GM12891 (cell line): ENCODE data around the gene DNAH12.

Source experiments
- DNase-seq: peaks from one replicate; pipeline ENCODE4 v3.0.0; 2011; ENCODE audit warnings: low spot score; ENCODE audit not compliant: insufficient read length
- FAIRE-seq: peaks from 2 replicates; lab custom pipeline; 2011; peaks lifted over from hg19 to GRCh38; lab: Jason Lieb, UNC
- PAX5 ChIP-seq: IDR thresholded peaks from 2 replicates; pipeline ENCODE4 v1.6.1; 2011; ENCODE audit warnings: low read length, moderate library complexity, mild to moderate bottlenecking; ENCODE audit not compliant: insufficient read depth, severe bottlenecking
- POLR2A ChIP-seq: IDR thresholded peaks from 2 replicates; pipeline ENCODE4 v1.6.1; 2011; ENCODE audit warnings: low read depth, low read length, control low read depth
- POLR2AphosphoS5 ChIP-seq: IDR thresholded peaks from 2 replicates; pipeline ENCODE4 v1.6.1; 2011; ENCODE audit warnings: low read depth, low read length, control low read depth
- POU2F2 ChIP-seq: IDR thresholded peaks from 2 replicates; pipeline ENCODE4 v1.6.1; 2011; ENCODE audit warnings: low read depth, mild to moderate bottlenecking, control low read depth, low read length, moderate library complexity
- SPI1 ChIP-seq: IDR thresholded peaks from 2 replicates; pipeline ENCODE4 v1.6.1; 2011; ENCODE audit warnings: low read depth, low read length, control low read depth
- TAF1 ChIP-seq: IDR thresholded peaks from 2 replicates; pipeline ENCODE4 v1.6.1; 2011; ENCODE audit warnings: low read depth, low read length, control low read depth

The DNAH12 gene

GRCh38 chr3:57292897-57293526, 251.1 kb downstream of the DNAH12 start:
- DNase-seq (no peak), FAIRE-seq (no peak)
- TF ChIP-seq TAF1: no peak
- TF ChIP-seq POLR2A: no peak
- TF ChIP-seq POU2F2: no peak
- no peak for TF ChIP-seq POLR2AphosphoS5
- TF ChIP-seq PAX5: no peak
- no peak for TF ChIP-seq SPI1

- no peak for FAIRE-seq
Measured at GRCh38 chr3:57292159-57292896, 251.8 kb downstream of the DNAH12 start, which contains the start of gene ASB14. ASB14 (minus strand) TSS chr3:57292685; CDS start chr3:57292033, 652 bp downstream.

GRCh38 chr3:57288403-57288802, 255.7 kb downstream of the DNAH12 start:
- TF ChIP-seq SPI1 (no peak), POU2F2 (no peak), POLR2AphosphoS5 (no peak), POLR2A (no peak), PAX5 (no peak), TAF1 (no peak)
- FAIRE-seq (no peak), DNase-seq (no peak)

More at GRCh38 chr3:57292159-57292896, 251.8 kb downstream of the DNAH12 start, which contains the start of gene ASB14:
- no peak for TF ChIP-seq POLR2A
- no peak for TF ChIP-seq SPI1
- no peak for TF ChIP-seq POLR2AphosphoS5
- no peak for TF ChIP-seq PAX5
- no peak for TF ChIP-seq TAF1
- no peak for TF ChIP-seq POU2F2
- no peak for DNase-seq

GRCh38 chr3:57287205-57287604, 256.9 kb downstream of the DNAH12 start:
- TF ChIP-seq POLR2AphosphoS5 (no peak), PAX5 (no peak), POU2F2 (no peak), SPI1 (no peak), TAF1 (no peak), POLR2A (no peak)
- FAIRE-seq (no peak), DNase-seq (no peak)

GRCh38 chr3:57283334-57283733, 260.8 kb downstream of the DNAH12 start:
- TF ChIP-seq POLR2AphosphoS5 (no peak), TAF1 (no peak), PAX5 (no peak), SPI1 (no peak), POU2F2 (no peak)
- FAIRE-seq (no peak), DNase-seq (no peak)

GRCh38 chr3:57281715-57282114, 262.4 kb downstream of the DNAH12 start:
- no peak for DNase-seq
- no peak for FAIRE-seq
- TF ChIP-seq SPI1: no peak
- no peak for TF ChIP-seq POLR2A

- DNase-seq (no peak), FAIRE-seq (no peak)
- no peak for TF ChIP-seq TAF1
- no peak for TF ChIP-seq PAX5
- no peak for TF ChIP-seq POLR2AphosphoS5
Measured at GRCh38 chr3:57279685-57280084, 264.5 kb downstream of the DNAH12 start.

- TF ChIP-seq POU2F2 (no peak), POLR2AphosphoS5 (no peak), PAX5 (no peak), SPI1 (no peak), POLR2A (no peak), TAF1 (no peak)
- DNase-seq: no peak
- peak; percentile 54 for FAIRE-seq
Measured at GRCh38 chr3:57278237-57278636, 265.9 kb downstream of the DNAH12 start.

GRCh38 chr3:57275393-57275792, 268.8 kb downstream of the DNAH12 start:
- TF ChIP-seq POLR2AphosphoS5: no peak
- DNase-seq (no peak), FAIRE-seq (no peak)

GRCh38 chr3:57274845-57275244, 269.3 kb downstream of the DNAH12 start:
- TF ChIP-seq POLR2A (no peak), PAX5 (no peak), SPI1 (no peak), TAF1 (no peak), POLR2AphosphoS5 (no peak), POU2F2 (no peak)
- DNase-seq: no peak
- no peak for FAIRE-seq
